ENCODE data around the gene WDR7. TPM values are rescaled to one million over a fixed set of nuclear protein-coding genes. Genes with fewer than 3 reads are reported as not detected.

Gene WDR7
- total and polyA plus RNA-seq, 9 of the 15 experiments (the other 6 are each of a cell fraction or from before 2014, with no cell fraction given), result 1.4 to 9.4 (median 5.3) TPM

- Histone ChIP-seq H3K27ac (ENCODE audit: extremely low read depth, low read depth, low read length) (no peak overlapping the region), H3K9me1 (ENCODE audit: control insufficient read depth, insufficient read depth, low read length) (no peaks in the 10 kb centered on the region), H3K9me3 (replicated peaks; ENCODE audit: control insufficient read depth, insufficient read depth, low read depth, low read length) (no peaks in the 10 kb centered on the region), H3K4me2 (ENCODE audit: insufficient read depth, low read length) (no peak overlapping the region), H3K9ac (ENCODE audit: insufficient read depth in 1 of 2, low read depth in 2 of 2, low read length in 2 of 2) (no peak overlapping the region), H3K27me3 (ENCODE audit: control insufficient read depth in 2 of 2, insufficient read depth in 2 of 2, low read length in 2 of 2) (no peaks in the 10 kb centered on the region), H4K20me1 (replicated peaks; ENCODE audit: control insufficient read depth, insufficient read depth, low read length) (no peaks in the 10 kb centered on the region), H3K4me3 (no peak overlapping the region), H3K36me3 (ENCODE audit: control insufficient read depth, insufficient read depth, low read length) (no peaks in the 10 kb centered on the region), H3K4me1 (replicated peaks in 1 of 2; ENCODE audit: control insufficient read depth in 2 of 2, insufficient read depth in 2 of 2, low read length in 2 of 2) (no peaks in the 10 kb centered on the region), H3K79me2 (ENCODE audit: control insufficient read depth, insufficient read depth, low read length) (no peaks in the 10 kb centered on the region), H2AFZ (ENCODE audit: low read depth, low read length) (no peak overlapping the region)
- intact Hi-C loops (cut with micrococcal nuclease), result no loop called here
- DNase-seq (ENCODE audit: extremely low read depth in 1 of 4, low spot score in 3 of 4) (no peak), ATAC-seq (no peak), FAIRE-seq (no peak)
- ChIA-PET CTCF (ENCODE audit: low intra/inter-chr PET ratio) (no interaction called here), POLR2A (no interaction called here)
- in situ Hi-C loops (cut with MboI), result no loop called here
- BruUV-seq (replicated peaks), result no TSS peak
- TF ChIP-seq DDX20 (tag; IDR thresholded peaks at IDR 0.05; ENCODE audit: low read depth) (no peak), ZBTB26 (CRISPR knock-in tag; IDR thresholded peaks at IDR 0.05) (no peak), KLF10 (CRISPR knock-in tag; IDR thresholded peaks at IDR 0.05) (no peak), BACH1 (tag; IDR thresholded peaks at IDR 0.05) (no peak), HLTF (IDR thresholded peaks at IDR 0.05) (no peak), TFAM (CRISPR knock-in tag; conservative IDR thresholded peaks at IDR 0.05) (no peak), SMARCC2 (IDR thresholded peaks at IDR 0.05; ENCODE audit: low read depth) (no peak), PHF21A (IDR thresholded peaks at IDR 0.05; ENCODE audit: borderline replicate concordance, low read depth) (no peak), HDAC1 (IDR thresholded peaks at IDR 0.05) (no peak)
- 0% methylated on average over 1 of the region's 1 CpG for WGBS (ENCODE audit: insufficient coverage, low coverage, missing lambda C conversion rate)
Observed at GRCh38 chr18:56975276-56975675, 324.1 kb downstream of the WDR7 start.

All from K562 (cell line).